Stromal cell of bone marrow (primary cell): ENCODE results near the gene NDRG4.
"Not testable (repeated sequence)": the region's sequence is repeated elsewhere in the genome, so short reads cannot be mapped to it uniquely, and the experiment has no call there.

Experiments
- DNase-seq: peaks from one replicate; pipeline ENCODE4 v3.0.0-alpha.2; 2012; ENCODE audit warnings: low read depth

Gene NDRG4

GRCh38 chr16:58465817-58466216 is 34.1 kb upstream of the NDRG4 start:
- no peak for DNase-seq

- DNase-seq: no peak
These were observed 33.5 kb upstream of the NDRG4 start for GRCh38 chr16:58466396-58466795.

- DNase-seq: no peak
These were observed 32.0 kb upstream of the NDRG4 start for GRCh38 chr16:58467905-58468304.

- DNase-seq: no peak
These were observed 28.6 kb upstream of the NDRG4 start for GRCh38 chr16:58471209-58471975.

GRCh38 chr16:58472266-58472665 is 27.7 kb upstream of the NDRG4 start:
- DNase-seq: no peak

GRCh38 chr16:58472827-58473226 is 27.1 kb upstream of the NDRG4 start:
- no peak for DNase-seq

GRCh38 chr16:58474296-58474695 is 25.6 kb upstream of the NDRG4 start:
- no peak for DNase-seq

GRCh38 chr16:58475091-58475619 is 24.8 kb upstream of the NDRG4 start:
- DNase-seq: no peak

- DNase-seq: no peak
These were observed 23.2 kb upstream of the NDRG4 start for GRCh38 chr16:58476791-58477190.

GRCh38 chr16:58478427-58478826 is 21.5 kb upstream of the NDRG4 start:
- no peak for DNase-seq

- DNase-seq: no peak
These were observed 18.6 kb upstream of the NDRG4 start for GRCh38 chr16:58481226-58481869.

- no peak for DNase-seq
These were observed 18.0 kb upstream of the NDRG4 start for GRCh38 chr16:58481931-58482330.

GRCh38 chr16:58485184-58485887 is 14.6 kb upstream of the NDRG4 start:
- DNase-seq: no peak

GRCh38 chr16:58487566-58488351 is 12.2 kb upstream of the NDRG4 start:
- DNase-seq: peak; percentile 21

GRCh38 chr16:58488531-58488930 is 11.4 kb upstream of the NDRG4 start:
- DNase-seq: no peak

- DNase-seq: no peak
These were observed 9.9 kb upstream of the NDRG4 start for GRCh38 chr16:58490065-58490464.

GRCh38 chr16:58490539-58490938 is 9.4 kb upstream of the NDRG4 start:
- not testable (repeated sequence) for DNase-seq

GRCh38 chr16:58492066-58492465 is 7.9 kb upstream of the NDRG4 start:
- DNase-seq: no peak

GRCh38 chr16:58492735-58493134 is 7.2 kb upstream of the NDRG4 start:
- DNase-seq: no peak

GRCh38 chr16:58493756-58494431 is 6.0 kb upstream of the NDRG4 start:
- no peak for DNase-seq

GRCh38 chr16:58494981-58495520 is 4.9 kb upstream of the NDRG4 start:
- DNase-seq: peak; percentile 97
